GOT3 (cell line): ENCODE results near the gene HSPA5.
"Not testable (repeated sequence)": the region's sequence is repeated elsewhere in the genome, so short reads cannot be mapped to it uniquely, and the experiment has no call there.

ENCODE experiments used
- DNase-seq: peaks from one replicate; lab custom pipeline; 2025; ENCODE audit warnings: mixed read lengths; lab: John Stamatoyannopoulos, UW

Gene HSPA5

DNA sequence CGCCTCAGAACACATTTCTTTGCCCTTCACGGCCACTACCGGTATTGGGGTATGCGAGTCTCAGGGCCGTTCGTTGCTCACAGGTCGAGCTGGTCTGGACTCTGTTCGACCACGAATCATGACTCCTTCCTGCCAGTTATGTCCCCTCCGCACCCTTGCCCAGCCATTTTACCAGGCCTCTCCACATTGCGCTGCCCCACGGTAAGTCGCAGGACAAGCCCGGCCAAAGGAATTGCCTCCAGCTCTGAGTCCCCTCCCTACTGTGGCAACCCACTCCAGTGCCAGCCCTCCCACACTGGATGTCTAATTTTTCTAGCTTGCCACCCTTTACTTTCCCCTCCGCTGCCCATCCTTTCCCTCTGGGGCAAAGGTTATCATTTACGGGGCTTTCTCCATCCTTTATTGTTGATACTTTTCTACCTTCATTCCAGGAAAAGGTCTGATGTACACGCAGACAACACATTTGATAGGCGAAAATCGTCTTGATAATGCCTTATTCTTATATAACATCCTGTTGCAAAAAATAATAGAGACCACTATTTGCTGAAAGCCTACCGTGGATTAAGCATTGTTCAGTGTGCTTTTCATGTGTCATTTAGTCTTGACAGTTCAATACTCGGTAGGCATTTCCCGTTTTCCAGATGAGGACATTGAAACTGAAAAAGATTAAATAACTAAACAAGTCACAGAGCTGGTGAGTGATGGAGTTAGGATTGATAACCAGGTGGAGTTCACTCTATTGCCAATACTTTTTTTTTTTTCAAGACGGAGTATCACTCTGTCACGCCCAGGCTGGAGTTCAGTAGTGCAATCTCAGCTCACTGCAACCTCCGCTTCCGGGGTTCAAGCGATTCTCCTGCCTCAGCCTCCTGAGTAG lies 958 bp upstream of the HSPA5 start:
- DNase-seq = no peak

DNA sequence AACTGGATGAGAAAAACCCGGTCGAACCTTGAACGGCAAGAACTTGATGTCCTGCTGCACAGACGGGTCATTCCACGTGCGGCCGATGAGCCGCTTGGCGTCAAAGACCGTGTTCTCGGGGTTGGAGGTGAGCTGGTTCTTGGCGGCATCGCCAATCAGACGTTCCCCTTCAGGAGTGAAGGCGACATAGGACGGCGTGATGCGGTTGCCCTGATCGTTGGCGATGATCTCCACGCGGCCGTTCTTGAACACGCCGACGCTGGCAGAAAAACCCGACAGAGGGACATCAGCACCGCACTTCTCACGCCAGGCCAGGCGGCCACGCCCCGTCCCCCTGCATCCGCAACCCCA lies 519 bp downstream of the HSPA5 start:
- DNase-seq = no peak

DNA sequence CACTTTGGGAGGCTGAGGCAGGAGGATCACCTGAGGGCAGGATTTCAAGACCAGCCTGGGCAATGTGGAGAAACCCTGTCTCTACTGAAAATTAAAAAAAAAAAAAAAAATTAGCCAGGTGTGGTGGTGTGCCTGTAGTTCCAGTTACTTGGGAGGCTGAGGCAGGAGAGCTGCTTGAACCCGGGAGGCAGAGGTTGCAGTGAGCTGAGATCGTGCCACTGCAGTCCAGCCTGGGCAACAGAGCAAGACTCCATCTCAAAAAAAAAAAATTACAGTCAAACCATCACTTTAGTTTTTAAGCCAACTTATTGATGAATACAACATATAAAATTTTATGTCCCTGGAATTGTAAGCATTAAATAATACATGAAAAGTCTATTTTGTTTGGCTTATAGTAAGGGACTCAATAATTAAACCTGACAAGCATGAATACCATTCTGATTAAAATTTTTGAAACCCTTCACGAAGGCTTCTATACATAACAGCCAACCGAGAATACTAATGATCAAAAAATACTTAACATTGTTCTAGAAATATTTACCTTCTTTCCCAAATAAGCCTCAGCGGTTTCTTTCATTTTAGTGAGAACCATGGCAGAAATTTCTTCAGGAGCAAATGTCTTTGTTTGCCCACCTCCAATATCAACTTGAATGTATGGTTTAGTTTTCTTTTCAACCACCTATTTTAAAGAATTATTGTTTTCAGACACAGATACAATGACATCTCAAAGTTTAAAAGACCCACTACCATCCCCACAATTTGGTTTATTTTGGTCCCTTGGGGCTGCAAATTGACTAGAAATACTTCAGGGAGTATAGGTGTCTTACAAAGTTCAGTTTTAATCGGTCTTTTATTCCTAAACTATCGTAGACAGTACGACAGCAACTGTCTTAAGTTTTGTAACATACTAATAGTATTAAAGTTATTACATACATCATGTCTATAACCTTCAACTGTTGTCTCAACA lies 1.2 kb downstream of the HSPA5 start:
- DNase-seq = no peak

DNA sequence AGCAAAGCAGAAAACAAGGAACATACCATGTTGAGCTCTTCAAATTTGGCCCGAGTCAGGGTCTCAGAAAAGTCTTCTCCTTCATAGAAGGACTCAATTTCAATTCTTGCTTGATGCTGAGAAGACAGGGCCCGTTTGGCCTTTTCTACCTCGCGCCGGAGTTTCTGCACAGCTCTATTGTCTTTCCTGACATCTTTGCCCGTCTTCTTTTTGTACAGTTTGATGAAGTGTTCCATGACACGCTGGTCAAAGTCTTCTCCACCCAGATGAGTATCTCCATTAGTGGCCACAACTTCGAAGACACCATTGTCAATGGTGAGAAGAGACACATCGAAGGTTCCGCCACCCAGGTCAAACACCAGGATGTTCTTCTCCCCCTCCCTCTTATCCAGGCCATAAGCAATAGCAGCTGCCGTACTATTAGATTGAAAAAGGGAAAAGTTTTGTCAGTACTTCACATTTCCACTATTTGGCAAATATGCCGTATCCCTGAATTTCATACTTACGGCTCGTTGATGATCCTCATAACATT lies 2.2 kb downstream of the HSPA5 start:
- DNase-seq = no peak

DNA sequence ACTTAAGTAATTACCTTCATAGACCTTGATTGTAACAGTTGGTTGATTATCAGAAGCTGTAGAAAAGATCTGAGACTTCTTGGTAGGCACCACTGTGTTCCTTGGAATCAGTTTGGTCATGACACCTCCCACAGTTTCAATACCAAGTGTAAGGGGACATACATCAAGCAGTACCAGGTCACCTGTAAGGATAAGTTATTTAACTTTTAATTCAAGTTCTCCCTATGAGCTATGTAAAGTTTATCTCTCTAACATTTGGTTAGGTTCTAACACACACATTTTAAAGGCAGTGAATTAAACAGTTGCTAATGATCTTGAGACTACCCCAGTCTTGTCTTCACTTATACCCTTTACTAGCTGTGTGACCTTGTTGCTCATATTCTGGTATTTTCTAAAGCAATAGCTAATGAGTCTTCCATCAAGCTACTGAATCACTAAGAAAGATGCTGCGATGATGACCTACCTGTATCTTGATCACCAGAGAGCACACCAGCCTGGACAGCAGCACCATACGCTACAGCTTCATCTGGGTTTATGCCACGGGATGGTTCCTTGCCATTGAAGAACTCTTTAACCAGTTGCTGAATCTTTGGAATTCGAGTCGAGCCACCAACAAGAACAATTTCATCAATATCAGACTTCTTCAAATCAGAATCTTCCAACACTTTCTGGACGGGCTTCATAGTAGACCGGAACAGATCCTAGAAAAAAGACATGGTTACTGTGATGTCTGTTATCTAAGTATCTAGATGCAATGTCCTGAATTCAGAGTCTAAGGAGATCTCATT lies 2.8 kb downstream of the HSPA5 start:
- DNase-seq = no peak

DNA sequence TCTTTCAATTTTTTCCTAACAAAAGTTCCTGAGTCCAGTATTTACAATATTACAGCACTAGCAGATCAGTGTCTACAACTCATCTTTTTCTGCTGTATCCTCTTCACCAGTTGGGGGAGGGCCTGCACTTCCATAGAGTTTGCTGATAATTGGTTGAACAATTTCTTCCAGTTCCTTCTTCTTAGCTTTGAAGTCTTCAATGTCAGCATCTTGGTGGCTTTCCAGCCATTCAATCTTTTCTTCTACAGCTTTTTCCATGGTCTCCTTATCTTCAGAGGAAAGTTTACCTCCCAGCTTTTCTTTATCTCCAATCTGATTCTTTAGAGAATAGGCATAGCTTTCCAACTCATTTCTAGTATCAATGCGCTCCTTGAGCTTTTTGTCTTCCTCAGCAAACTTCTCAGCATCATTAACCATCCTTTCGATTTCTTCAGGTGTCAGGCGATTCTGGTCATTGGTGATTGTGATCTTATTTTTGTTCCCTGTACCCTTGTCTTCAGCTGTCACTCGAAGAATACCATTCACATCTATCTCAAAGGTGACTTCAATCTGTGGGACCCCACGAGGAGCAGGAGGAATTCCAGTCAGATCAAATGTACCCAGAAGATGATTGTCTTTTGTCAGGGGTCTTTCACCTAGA lies 4.5 kb downstream of the HSPA5 start:
- DNase-seq = not testable (repeated sequence)

DNA sequence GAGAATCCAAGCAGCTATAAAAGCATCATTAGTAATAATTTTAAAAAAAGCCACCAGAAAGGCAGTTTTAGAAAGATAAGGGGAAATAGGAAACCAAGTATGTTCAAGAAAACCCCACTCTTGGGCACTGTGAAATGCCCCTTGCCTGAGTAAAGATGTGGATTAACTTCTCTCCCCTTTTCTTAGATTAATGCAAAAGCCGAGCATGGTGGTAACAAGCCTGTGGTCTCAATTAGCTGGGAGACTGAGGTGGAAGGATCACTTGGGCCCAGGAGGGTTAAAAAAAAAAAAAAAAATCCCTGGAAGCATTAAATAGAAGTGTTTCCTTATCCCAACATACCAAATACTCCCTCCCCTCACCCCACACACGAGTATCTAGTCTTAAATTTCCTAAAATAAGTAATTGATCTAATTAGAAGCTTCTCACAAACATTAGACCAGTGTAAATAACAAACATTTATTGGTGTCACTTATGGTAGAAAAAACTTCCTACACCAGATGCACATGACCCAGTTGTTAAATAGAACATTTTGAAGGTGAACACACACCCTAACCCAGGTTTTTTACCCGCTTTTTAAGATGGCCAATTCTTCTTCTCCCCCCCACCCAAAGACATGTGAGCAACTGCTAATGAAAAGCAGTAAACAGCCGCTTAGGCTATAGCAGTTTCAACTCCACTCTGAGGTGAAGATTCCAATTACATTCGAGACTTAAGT lies 5.2 kb downstream of the HSPA5 start:
- DNase-seq = no peak

DNA sequence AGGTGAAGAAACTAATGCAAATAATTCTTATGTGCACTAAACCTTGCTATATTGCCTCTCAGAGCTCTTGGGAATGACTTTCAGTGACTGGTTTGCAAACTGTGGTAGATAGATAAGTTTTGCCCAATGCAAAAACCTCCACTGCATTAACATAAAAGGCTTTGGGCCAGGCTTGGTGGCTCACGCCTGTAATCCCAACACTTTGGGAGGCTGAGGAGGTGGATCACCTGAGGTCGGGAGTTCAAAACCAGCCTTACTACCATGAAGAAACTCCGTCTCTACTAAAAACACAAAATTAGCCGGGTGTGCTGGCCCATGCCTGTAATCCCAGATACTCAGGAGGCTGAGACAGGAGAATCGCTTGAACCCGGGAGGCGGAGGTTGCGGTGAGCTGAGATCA lies 7.0 kb downstream of the HSPA5 start:
- DNase-seq = not testable (repeated sequence)

DNA sequence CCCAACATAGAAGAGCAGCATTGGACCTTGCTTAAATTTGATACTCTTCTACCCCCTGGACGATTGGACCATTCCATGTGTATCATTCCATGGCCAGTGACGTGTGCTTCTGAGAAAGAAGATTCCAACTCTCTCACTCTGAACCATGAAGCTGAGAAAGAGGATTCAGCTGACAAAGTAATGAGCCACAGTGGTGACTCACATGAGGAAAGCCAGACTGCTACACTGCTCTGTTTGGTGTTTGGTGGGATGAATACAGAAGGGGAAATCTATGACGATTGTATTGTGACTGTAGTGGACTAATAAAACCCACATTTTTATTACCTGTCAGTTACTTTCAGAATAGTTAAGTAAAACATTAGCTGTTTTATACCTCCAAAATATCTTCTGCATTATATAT lies 7.5 kb downstream of the HSPA5 start:
- no peak for DNase-seq

DNA sequence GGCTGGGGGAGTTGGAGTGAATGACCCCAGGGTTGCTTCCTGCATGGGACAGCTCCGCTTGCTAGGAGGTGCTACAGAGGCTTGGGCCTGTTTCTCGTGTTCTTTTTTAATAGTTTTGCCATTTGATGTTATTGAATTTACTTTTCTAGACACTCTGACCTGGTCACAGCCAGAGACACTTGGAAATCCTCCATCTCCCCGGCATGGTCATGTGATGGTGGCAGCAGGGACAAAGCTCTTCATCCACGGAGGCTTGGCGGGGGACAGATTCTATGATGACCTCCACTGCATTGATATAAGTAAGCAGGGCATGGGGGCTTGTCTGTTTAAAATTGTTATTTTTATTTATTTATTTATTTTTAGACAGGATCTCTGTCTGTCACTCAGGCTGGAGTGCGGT lies 13.4 kb downstream of the HSPA5 start:
- DNase-seq = no peak

DNA sequence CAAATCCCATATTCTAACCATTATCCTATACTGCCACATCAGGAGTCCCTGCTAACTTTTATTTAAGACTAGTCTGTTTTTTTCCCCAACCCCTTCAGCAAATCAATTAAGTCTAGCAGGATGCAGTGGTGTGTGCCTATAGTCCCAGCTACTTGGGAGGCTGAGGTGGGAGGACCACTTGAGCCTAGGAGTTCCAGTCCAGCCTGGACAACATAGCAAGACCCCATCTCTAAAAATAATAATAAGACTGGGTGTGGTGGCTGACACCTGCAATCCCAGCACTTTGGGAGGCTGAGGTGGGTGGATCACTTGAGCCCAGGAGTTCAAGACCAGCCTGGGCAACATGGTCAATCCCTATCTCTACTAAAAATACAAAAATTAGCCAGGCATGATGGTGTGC lies 16.3 kb downstream of the HSPA5 start:
- DNase-seq = not testable (repeated sequence)

DNA sequence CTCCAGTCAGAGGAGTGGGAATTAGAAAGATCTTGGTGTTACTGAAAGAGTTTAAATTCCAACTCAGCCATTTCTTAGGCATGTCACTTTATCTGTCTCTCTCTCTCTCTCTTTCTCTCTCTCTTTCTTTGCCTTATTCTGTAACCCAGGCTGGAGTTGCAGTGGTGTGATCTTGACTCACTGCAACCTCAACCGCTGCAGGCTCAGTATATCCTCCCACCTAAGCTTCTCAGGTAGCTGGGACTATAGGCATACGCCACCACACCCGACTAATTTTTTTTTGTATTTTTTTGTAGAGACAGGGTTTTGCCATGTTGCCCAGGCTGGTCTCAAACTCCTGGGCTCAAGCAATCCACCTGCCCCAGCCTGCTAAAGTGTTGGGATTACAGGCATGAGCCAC lies 22.5 kb downstream of the HSPA5 start:
- DNase-seq = no peak

DNA sequence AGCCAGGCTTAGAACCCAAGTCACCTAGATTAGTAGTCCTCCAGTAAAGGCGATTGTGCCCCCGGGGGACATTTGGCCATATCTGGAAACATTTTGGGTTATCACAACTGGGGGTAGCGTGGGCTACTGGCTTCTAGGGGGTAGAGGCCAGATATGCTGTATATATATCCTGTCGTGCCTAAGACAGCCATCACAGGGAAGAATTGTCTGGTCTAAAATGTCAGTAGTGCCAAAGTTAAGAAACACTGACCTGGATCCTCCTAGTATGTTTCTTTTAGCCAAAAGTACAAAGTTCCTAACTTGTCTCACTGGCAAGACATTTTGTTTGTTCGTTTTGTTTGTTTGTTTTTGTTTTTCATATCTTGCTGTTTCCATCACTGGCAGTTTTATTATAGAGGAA lies 27.0 kb downstream of the HSPA5 start:
- DNase-seq = no peak

DNA sequence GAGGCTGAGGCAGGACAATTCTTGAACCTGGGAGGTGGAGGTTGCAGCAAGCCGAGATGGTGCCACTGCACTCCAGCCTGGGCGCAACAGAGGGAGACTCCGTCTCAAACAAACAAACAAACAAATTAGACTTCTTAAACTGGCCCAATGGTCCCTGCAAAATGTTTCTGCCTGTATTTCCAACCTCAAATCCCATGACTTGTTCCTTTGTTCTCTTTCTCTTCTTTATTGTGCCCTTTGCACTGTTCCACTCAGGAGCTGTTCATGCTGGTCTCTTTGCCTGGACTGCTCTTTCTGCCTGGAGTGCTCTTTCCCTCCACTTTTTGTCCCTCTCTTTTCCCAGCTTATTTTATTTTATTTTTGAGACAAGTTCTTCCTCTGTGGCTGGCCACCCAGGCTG lies 36.7 kb downstream of the HSPA5 start:
- DNase-seq = no peak

DNA sequence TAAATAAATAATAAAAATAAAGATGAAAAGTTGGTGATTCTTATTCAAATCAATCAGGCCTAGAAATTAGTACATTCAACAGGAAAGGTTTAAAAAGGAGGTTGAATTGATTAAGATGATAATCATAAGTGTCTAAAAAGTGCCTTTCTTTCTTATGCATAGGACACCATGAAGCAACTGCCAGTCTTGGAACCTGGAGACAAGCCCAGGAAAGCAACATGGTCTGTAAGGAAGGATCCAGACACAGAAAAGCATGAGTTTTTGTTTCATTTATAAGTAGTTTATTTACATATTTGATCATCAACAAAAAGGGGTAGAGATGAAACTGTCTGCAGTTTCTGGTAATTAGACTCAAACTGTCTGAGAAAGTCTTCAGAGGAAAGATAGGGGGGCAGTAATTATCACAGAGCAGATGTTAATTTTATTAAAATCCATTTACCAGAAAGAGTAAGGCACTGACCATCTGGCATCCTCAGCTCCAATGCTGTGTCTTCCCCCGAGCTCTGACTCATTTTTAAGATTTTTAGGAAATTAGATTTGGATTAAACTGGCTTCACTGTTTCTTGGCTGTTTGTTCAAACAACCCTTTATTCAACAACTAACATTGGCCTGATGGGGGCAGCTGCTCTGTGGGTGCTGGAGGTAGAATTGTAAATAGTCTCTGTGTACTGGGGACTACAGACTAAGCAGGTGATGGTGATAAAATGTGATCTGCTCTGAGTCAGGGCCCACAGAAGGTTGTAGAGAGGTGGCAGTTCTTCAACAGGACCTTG lies 38.1 kb downstream of the HSPA5 start:
- no peak for DNase-seq

DNA sequence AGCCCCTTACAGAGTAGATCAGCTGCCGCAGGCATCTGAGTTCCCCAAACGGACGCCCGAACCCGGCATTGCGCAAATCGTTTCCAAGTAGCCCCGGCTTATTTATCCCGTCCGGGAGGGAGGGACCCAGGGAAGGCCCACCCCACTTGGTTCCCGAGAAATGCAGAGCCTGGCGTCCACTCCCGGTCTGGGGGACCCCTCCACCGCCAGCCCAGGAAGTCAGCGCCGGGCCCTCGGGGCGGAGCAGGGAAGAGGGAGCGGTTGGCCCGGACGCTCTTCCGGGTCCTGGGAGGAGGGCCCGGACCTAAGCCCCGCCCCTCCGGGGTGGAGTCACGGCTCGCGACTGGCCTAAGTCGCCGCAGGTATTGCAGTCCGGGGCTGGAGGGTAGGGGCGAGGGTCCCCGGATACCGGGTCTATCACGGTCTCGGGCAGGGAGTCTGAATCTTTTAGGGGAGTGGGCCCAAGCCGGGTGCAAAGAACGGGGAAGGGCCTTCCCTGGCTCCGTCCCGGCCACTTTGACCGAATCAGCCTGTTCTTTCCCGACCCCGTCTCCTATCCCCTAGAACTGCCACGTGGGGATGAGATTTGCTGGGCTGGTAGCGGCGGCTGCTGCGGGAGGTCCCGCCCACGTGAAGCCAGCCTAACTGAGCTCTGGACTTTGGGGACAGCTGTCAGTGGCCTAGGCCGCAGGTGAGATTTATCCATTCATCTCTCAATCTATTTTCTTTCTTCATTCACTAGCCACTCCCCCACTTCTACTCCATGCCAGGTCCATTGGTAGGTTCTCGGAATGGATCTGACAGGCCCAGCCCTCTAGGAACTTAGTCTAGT lies 40.7 kb downstream of the HSPA5 start, which contains the start of gene RABEPK:
RABEPK (plus strand) TSS at position 327 of the 832 bp plus-strand sequence. CDS start 2,472 bp downstream, outside the sequence.
- DNase-seq = peak; percentile 37

DNA sequence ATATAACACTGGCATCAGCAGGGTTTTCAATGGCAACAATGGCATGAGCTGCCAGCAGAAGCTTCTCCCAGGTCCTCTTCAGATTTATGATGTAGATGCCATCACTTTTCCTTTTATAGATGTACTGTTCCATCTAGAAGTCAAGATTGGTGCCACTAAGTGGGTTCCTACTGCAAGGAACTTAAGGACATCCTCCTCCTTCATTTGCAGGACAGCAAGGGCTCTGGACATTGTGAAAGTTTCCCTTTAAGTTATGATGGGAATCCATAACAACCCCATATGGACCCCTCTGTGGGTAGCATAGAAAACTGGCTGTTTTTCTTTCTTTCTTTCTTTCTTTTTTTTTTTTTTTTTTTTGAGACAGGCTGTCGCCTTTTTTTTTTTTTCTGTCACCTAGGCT lies 45.6 kb downstream of the HSPA5 start:
- not testable (repeated sequence) for DNase-seq

DNA sequence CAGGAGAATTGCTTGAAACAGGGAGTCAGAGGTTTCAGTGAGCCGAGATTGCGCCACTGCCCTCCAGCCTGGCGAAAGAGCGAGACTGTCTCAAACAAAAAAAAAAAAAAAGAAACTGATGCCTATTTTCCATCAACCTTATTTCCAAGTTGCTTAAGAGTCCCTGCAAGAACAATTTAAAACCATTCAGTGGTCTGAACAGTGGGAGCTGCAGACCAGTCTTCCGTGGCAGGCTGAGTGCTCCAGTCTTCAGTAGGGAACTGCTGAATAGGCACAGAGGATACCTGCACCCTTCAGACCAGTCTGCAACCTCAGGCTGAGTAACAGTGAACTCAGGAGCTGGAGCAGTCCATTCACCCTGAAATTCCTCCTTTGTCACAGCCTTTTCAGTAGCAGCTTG lies 46.7 kb downstream of the HSPA5 start:
- not testable (repeated sequence) for DNase-seq

DNA sequence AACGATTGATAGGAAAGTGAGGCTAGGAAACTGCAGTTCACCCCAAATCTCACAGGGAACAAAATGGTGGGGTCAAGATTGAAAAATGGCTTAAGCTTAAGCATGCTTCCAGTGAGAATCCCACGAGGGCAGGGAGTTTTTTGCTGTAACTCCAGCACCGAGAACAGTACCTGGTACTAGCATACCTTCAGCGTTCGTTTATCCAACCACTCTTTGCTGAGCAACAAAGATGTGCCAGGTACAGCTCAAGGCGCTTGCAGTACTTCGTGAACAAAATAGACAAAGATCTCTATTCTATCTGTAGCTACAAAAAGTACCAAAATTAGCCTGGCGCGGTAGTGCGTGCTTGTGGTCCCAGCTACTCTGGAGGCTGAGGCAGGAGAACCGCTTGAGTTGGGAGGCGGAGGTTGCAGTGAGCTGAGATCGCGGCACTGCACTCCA lies 50.8 kb downstream of the HSPA5 start:
- DNase-seq = no peak
